Measurements from ENCODE around the gene QPCTL. TPM values are rescaled to one million over a fixed set of nuclear protein-coding genes. Genes with fewer than 3 reads are reported as not detected.

The QPCTL gene
- total and polyA plus RNA-seq, 9 of the 15 experiments (the other 6 are each of a cell fraction or from before 2014, with no cell fraction given), result 0.99 to 31.3 (median 12.7) TPM

DNA sequence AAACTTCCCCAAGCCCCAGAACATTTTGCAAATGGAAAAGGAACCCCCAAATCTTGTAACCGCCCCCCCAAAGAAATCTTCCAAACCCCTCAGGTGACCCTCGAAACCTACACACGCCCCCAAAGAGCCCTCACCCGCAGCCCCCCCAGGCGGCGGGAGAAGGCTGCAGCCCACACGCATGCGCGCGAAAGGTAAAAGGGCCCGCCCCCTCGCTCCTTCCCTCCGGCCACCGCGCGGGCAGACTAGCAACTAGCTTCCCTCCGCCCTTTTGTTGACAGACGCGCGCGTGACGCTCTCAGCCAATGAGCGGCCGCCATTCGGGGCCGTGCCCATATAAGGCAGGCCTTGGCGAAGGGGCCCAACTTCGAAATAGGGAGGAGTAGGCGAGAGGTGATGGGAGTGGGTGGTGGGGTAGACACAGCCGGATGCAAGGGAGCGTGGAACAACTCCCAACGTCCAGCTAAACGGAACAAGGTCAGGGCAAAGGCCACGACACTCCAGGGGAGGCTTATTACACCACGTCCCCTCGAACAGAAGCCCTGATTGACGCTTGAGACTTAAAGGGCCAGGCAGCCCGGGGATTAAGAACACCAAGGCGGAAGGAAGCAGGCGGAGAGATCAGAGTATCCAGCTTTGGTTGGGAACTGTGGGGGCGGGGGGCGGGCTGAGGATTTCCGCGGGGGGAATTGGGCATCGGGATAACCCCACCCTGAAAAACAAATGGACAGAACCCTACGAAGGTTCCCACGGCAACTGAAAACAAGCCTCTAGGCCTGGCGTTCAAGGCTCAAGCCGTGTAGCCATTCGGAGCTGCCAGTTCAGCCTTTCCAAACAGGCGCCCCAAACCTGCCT, 24.9 kb downstream of the QPCTL start (continued):
- TF ChIP-seq, protein P1, sequence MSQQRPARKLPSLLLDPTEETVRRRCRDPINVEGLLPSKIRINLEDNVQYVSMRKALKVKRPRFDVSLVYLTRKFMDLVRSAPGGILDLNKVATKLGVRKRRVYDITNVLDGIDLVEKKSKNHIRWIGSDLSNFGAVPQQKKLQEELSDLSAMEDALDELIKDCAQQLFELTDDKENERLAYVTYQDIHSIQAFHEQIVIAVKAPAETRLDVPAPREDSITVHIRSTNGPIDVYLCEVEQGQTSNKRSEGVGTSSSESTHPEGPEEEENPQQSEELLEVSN (IDR thresholded peaks at IDR 0.05; ENCODE audit: borderline replicate concordance in 1 of 2, extremely low read depth in 1 of 2, insufficient read depth in 1 of 2, insufficient read length in 1 of 2, low read depth in 1 of 2, low read length in 1 of 2, poor library complexity in 1 of 2, severe bottlenecking in 1 of 2), result peak; percentile 58 to 75
- TF ChIP-seq, protein P2, sequence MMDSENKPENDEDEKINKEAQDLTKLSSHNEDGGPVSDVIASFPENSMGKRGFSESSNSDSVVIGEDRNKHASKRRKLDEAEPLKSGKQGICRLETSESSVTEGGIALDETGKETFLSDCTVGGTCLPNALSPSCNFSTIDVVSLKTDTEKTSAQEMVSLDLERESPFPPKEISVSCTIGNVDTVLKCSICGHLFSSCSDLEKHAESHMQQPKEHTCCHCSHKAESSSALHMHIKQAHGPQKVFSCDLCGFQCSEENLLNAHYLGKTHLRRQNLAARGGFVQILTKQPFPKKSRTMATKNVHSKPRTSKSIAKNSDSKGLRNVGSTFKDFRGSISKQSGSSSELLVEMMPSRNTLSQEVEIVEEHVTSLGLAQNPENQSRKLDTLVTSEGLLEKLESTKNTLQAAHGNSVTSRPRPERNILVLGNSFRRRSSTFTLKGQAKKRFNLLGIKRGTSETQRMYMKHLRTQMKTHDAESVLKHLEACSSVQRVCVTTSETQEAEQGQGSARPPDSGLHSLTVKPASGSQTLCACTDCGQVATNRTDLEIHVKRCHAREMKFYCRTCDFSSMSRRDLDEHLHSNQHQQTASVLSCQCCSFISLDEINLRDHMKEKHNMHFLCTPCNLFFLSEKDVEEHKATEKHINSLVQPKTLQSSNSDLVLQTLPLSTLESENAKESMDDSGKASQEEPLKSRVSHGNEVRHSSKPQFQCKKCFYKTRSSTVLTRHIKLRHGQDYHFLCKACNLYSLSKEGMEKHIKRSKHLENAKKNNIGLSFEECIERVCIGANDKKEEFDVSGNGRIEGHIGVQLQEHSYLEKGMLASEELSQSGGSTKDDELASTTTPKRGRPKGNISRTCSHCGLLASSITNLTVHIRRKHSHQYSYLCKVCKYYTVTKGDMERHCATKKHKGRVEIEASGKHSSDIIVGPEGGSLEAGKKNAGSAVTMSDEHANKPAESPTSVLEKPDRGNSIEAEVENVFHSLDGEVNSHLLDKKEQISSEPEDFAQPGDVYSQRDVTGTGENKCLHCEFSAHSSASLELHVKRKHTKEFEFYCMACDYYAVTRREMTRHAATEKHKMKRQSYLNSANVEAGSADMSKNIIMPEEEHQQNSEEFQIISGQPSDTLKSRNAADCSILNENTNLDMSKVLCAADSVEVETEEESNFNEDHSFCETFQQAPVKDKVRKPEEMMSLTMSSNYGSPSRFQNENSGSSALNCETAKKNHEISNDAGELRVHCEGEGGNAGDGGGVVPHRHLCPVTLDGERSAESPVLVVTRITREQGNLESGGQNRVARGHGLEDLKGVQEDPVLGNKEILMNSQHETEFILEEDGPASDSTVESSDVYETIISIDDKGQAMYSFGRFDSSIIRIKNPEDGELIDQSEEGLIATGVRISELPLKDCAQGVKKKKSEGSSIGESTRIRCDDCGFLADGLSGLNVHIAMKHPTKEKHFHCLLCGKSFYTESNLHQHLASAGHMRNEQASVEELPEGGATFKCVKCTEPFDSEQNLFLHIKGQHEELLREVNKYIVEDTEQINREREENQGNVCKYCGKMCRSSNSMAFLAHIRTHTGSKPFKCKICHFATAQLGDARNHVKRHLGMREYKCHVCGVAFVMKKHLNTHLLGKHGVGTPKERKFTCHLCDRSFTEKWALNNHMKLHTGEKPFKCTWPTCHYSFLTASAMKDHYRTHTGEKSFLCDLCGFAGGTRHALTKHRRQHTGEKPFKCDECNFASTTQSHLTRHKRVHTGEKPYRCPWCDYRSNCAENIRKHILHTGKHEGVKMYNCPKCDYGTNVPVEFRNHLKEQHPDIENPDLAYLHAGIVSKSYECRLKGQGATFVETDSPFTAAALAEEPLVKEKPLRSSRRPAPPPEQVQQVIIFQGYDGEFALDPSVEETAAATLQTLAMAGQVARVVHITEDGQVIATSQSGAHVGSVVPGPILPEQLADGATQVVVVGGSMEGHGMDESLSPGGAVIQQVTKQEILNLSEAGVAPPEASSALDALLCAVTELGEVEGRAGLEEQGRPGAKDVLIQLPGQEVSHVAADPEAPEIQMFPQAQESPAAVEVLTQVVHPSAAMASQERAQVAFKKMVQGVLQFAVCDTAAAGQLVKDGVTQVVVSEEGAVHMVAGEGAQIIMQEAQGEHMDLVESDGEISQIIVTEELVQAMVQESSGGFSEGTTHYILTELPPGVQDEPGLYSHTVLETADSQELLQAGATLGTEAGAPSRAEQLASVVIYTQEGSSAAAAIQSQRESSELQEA (IDR thresholded peaks at IDR 0.05; ENCODE audit: low read depth), result no peak
- no peak for TF ChIP-seq OTX1 (CRISPR knock-in tag; IDR thresholded peaks at IDR 0.05)
- peak; percentile 34; the same call in 1 of the 2 replicates for TF ChIP-seq TAF7 (tag; IDR thresholded peaks at IDR 0.05)
- no peak for TF ChIP-seq TGIF2 (CRISPR knock-in tag; IDR thresholded peaks at IDR 0.05)
- TF ChIP-seq ZNF695 (CRISPR knock-in tag; IDR thresholded peaks at IDR 0.05), result no peak
- TF ChIP-seq, protein P3, sequence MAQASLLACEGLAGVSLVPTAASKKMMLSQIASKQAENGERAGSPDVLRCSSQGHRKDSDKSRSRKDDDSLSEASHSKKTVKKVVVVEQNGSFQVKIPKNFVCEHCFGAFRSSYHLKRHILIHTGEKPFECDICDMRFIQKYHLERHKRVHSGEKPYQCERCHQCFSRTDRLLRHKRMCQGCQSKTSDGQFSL (CRISPR knock-in tag; IDR thresholded peaks at IDR 0.05), result peak; percentile 63
- TF ChIP-seq, protein P3 (tag; IDR thresholded peaks at IDR 0.05), result peak in 1 of 2 experiments; percentile 68; a peak in 1 of 4 replicates
- 0 out of 2 replicates have a peak, but pooled peaks have one; percentile 37 for TF ChIP-seq NR2F6 (CRISPR knock-in tag; IDR thresholded peaks at IDR 0.05)
- peak; percentile 77 for TF ChIP-seq ETV5 (CRISPR knock-in tag; IDR thresholded peaks at IDR 0.05; ENCODE audit: low read depth)
- peak; percentile 59 for TF ChIP-seq GABPA (tag; conservative IDR thresholded peaks at IDR 0.05; ENCODE audit: low read depth)
- no peak; the same call in 1 of the 2 replicates for TF ChIP-seq E2F1 (CRISPR knock-in tag; IDR thresholded peaks at IDR 0.05)
- no peak for TF ChIP-seq IRF1 (CRISPR knock-in tag; IDR thresholded peaks at IDR 0.05; ENCODE audit: borderline replicate concordance)

Measured in K562 (cell line).